ENCODE measurements around the gene TSHR.
A peak's percentile ranks its signal among the peaks of the same experiment; 100 is the strongest.

Gene TSHR

DNA sequence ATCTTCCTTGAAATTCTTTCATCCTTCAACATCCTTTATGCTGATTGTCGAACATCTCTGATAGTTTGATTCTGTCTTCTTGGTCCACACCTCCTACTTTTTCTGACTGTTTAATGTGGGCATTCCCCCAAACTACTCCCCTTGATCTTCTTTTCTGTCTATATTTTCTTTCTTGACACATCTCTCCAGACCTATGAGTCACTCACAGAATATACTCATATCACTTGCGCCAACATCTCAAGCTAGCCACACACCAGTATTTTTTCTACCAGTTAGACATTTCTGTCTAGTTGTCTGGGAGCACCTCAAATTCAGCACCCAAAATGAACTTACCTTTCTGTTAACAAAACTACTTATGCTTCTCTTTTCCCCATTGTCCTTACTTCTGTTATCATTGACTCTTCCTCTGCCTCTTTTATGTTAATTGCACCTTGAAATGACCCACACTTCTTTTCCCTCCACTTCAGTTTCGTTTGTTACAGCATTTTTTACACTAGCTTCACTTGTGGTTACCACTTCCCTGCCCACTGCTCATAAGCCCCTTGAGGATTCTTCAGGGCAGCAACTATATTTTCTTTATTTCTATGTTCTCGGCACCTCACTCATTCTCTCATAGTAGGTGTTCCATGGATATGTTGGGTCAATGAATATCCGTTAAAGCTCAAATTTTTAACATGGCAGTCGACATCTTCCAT lies 33.5 kb downstream of the TSHR start:
- Histone ChIP-seq H3K27ac (no peak overlapping the region), H3K36me3 (replicated peaks) (no peaks in the 10 kb centered on the region), H3K4me3 (ENCODE audit: low read depth, low read length) (no peak overlapping the region), H3K27me3 (replicated peaks) (no peaks in the 10 kb centered on the region)
- TF ChIP-seq, protein P1, sequence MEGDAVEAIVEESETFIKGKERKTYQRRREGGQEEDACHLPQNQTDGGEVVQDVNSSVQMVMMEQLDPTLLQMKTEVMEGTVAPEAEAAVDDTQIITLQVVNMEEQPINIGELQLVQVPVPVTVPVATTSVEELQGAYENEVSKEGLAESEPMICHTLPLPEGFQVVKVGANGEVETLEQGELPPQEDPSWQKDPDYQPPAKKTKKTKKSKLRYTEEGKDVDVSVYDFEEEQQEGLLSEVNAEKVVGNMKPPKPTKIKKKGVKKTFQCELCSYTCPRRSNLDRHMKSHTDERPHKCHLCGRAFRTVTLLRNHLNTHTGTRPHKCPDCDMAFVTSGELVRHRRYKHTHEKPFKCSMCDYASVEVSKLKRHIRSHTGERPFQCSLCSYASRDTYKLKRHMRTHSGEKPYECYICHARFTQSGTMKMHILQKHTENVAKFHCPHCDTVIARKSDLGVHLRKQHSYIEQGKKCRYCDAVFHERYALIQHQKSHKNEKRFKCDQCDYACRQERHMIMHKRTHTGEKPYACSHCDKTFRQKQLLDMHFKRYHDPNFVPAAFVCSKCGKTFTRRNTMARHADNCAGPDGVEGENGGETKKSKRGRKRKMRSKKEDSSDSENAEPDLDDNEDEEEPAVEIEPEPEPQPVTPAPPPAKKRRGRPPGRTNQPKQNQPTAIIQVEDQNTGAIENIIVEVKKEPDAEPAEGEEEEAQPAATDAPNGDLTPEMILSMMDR (IDR thresholded peaks at IDR 0.05; ENCODE audit: low read depth, low read length, missing control alignments) = no peak
- peak; percentile 10 for DNase-seq
- in situ Hi-C loops (cut with HindIII; ENCODE audit: low pct_ligation_motif_present, low sequenced_read_pairs) = no loop called here

DNA sequence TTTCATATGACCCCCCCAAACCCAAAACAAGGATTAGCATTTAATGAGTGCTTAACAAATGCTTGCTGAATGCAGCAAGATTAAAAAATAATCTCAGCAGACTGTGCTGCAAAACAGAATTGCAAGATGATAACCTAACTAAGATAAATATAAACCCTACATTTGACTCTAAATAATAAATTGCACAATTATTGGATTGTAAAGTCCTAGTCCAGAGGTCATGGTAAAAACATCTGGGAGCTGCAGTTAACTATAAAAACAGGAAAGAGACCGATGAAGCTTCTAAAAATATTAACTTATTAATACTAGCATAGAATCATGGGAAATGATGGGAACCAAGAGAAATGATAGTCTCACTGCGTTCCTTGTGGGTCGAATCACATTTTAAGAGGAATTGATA lies 37.2 kb downstream of the TSHR start:
- DNase-seq = no peak
- TF ChIP-seq, protein P1 (IDR thresholded peaks at IDR 0.05; ENCODE audit: low read depth, low read length, missing control alignments) = no peak
- H3K4me3 ChIP-seq (ENCODE audit: low read depth, low read length) = no peak overlapping the region
- in situ Hi-C loops (cut with HindIII; ENCODE audit: low pct_ligation_motif_present, low sequenced_read_pairs) = no loop called here
- H3K27me3 ChIP-seq (replicated peaks) = peaks cover 3% of the 10 kb centered on the region
- no peaks in the 10 kb centered on the region for H3K36me3 ChIP-seq (replicated peaks)
- no peak overlapping the region for H3K27ac ChIP-seq

DNA sequence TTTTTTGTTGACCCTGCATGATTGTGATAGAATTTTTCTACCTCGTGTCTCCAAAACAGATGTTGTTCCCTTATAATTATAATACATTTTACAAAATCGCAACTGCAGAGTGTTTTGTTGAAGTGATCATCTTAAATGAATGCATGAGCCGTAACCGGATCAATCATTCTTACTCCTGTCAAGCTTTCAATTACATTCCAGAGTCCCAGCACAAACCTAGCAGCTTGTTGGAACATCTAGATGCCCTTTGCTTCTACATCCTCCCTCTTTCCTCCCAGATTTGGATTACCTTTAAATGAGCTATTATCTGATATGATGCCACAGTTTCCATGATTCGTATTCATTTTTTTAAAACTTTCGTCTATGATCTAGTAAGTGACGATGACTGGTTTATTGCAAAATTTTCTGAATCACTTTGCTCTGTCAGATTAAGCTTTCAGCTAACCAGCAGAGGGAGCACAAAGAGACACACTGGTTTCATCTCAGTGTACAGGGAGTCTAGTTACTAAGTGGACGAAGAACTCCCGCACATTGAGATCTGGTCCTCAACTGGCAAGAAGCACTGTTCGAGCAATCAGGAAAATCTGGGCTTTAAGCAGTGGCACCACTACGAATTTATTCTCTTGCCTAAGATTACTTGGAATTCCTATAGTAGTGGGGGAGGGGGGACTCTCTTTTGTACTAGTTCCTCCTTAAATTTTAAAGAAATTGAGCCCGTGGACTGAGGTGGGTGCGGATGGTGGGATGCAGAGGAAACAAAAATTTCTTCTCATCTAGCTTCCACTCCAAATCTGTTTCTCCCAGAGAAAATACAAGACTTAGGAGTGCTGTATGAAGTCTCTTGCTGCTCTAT lies 40.9 kb downstream of the TSHR start:
- TF ChIP-seq, protein P1 (IDR thresholded peaks at IDR 0.05; ENCODE audit: low read depth, low read length, missing control alignments) = peak; percentile 77
- Histone ChIP-seq H3K36me3 (replicated peaks) (no peaks in the 10 kb centered on the region), H3K27ac (no peak overlapping the region), H3K27me3 (replicated peaks) (peaks cover 3% of the 10 kb centered on the region), H3K4me3 (ENCODE audit: low read depth, low read length) (no peak overlapping the region)
- DNase-seq = peak; percentile 72
- in situ Hi-C loops (cut with HindIII; ENCODE audit: low pct_ligation_motif_present, low sequenced_read_pairs) = no loop called here

DNA sequence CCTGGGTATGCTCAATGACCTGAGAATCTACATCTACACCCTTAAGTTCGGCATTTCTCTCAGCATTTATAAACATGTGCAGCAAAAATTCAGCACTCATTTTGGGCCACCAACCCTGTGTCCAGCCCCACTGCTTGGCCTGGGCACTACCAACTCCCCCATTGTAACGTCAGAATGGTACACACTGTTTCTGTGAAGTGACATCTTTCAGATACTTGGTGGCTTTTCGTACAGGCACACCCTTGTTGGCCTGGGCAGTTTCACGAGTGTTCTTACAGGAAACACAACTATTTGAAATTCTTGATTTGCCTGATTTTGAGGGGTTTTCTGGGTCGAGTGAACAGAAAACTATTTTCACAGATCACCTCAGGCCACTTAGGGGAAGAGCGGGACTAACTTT lies 46.0 kb downstream of the TSHR start:
- in situ Hi-C loops (cut with HindIII; ENCODE audit: low pct_ligation_motif_present, low sequenced_read_pairs) = no loop called here
- TF ChIP-seq, protein P1 (IDR thresholded peaks at IDR 0.05; ENCODE audit: low read depth, low read length, missing control alignments) = no peak
- peaks cover 3% of the 10 kb centered on the region for H3K27me3 ChIP-seq (replicated peaks)
- no peak for DNase-seq
- no peak overlapping the region for H3K27ac ChIP-seq
- no peaks in the 10 kb centered on the region for H3K36me3 ChIP-seq (replicated peaks)
- H3K4me3 ChIP-seq (ENCODE audit: low read depth, low read length) = no peak overlapping the region

- TF ChIP-seq, protein P1 (IDR thresholded peaks at IDR 0.05; ENCODE audit: low read depth, low read length, missing control alignments) = no peak
- no peak for DNase-seq
- Histone ChIP-seq H3K36me3 (replicated peaks) (no peaks in the 10 kb centered on the region), H3K27me3 (replicated peaks) (no peaks in the 10 kb centered on the region), H3K4me3 (ENCODE audit: low read depth, low read length) (no peak overlapping the region), H3K27ac (no peak overlapping the region)
- in situ Hi-C loops (cut with HindIII; ENCODE audit: low pct_ligation_motif_present, low sequenced_read_pairs) = no loop called here
These were observed 49.2 kb downstream of the TSHR start for GRCh38 chr14:81004575-81004974.

Data from brain microvascular endothelial cell (primary cell).